WI38 (cell line): ENCODE data around the gene TEK.

Experiments used
- H3K4me3 ChIP-seq: 2 replicates; pipeline ENCODE4 v1.5.1; 2011; ENCODE audit warnings: low read depth, mild to moderate bottlenecking, control low read depth, low read length
- CTCF ChIP-seq: IDR thresholded peaks from 2 replicates; pipeline ENCODE4 v1.5.1; 2012; ENCODE audit warnings: low read depth, mild to moderate bottlenecking, control low read depth, low read length

Gene TEK

GRCh38 chr9:27107241-27107640 is 1.8 kb upstream of the TEK start:
- H3K4me3 ChIP-seq: no peak overlapping the region
- TF ChIP-seq CTCF: no peak

GRCh38 chr9:27109621-27110020 is 596 bp downstream of the TEK start:
- no peak for TF ChIP-seq CTCF
- H3K4me3 ChIP-seq: peak overlapping the region; percentile 79

- H3K4me3 ChIP-seq: peak overlapping the region; percentile 79
- no peak for TF ChIP-seq CTCF
These were observed 1.2 kb downstream of the TEK start for GRCh38 chr9:27110181-27110580.

GRCh38 chr9:27112235-27112634 is 3.2 kb downstream of the TEK start:
- H3K4me3 ChIP-seq: no peak overlapping the region; the same call in 1 of the 2 replicates
- no peak for TF ChIP-seq CTCF

- H3K4me3 ChIP-seq: no peak overlapping the region
- TF ChIP-seq CTCF: no peak
These were observed 8.6 kb downstream of the TEK start for GRCh38 chr9:27117489-27118135.

- peak overlapping the region; percentile 30 for H3K4me3 ChIP-seq
- no peak for TF ChIP-seq CTCF
These were observed 9.9 kb downstream of the TEK start for GRCh38 chr9:27118916-27119315.

- TF ChIP-seq CTCF: no peak
These were observed 15.1 kb downstream of the TEK start for GRCh38 chr9:27124151-27124550.

More at GRCh38 chr9:27124151-27124550, 15.1 kb downstream of the TEK start:
- H3K4me3 ChIP-seq: no peak overlapping the region
